Erythroblast (primary cell): ENCODE results near the gene HSPA5.

Experiments used
- GATA1 ChIP-seq: IDR thresholded peaks from 2 replicates; pipeline ENCODE4 v1.6.1; 2011; ENCODE audit warnings: low read depth, mild to moderate bottlenecking, control low read depth, low read length, moderate library complexity
- POLR2A ChIP-seq: IDR thresholded peaks from 2 replicates; pipeline ENCODE4 v1.6.1; 2011; ENCODE audit warnings: mild to moderate bottlenecking, low read length

DNA sequence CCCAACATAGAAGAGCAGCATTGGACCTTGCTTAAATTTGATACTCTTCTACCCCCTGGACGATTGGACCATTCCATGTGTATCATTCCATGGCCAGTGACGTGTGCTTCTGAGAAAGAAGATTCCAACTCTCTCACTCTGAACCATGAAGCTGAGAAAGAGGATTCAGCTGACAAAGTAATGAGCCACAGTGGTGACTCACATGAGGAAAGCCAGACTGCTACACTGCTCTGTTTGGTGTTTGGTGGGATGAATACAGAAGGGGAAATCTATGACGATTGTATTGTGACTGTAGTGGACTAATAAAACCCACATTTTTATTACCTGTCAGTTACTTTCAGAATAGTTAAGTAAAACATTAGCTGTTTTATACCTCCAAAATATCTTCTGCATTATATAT, 7.5 kb downstream of the HSPA5 start:
- TF ChIP-seq POLR2A (no peak), GATA1 (no peak)
